Testis (tissue), 3 donors: Measurements from ENCODE around the gene GRIK4. TPM values are rescaled to one million over a fixed set of nuclear protein-coding genes. Genes with fewer than 3 reads are reported as not detected.

Experiments
- DNase-seq: peaks from one replicate; pipeline ENCODE4 v3.0.0-alpha.2; 2019
- H3K27ac ChIP-seq, 2 donors: fragments of 200-600 bp; sonication (generic); one replicate each; pipeline ENCODE4 v1.5.1; 2019
- H3K27me3 ChIP-seq: fragments of 200-600 bp; sonication (generic); one replicate; pipeline ENCODE4 v1.5.1; 2019
- H3K36me3 ChIP-seq: fragments of 200-600 bp; sonication (generic); one replicate; pipeline ENCODE4 v1.5.1; 2017; ENCODE audit warnings: low read depth; ENCODE audit errors: missing control alignments
- H3K4me1 ChIP-seq: fragments of 200-600 bp; sonication (generic); one replicate; pipeline ENCODE4 v1.5.1; 2019
- H3K4me3 ChIP-seq, 2 donors: fragments of 200-600 bp; sonication (generic); one replicate each; pipeline ENCODE4 v1.5.1; 2017 to 2019
- H3K9me3 ChIP-seq: fragments of 200-600 bp; sonication (generic); one replicate; pipeline ENCODE4 v1.5.1; 2017
- POLR2A ChIP-seq: fragments of 450-650 bp; IDR thresholded peaks from one replicate; pipeline ENCODE4 v1.6.1; 2017; ENCODE audit warnings: antibody characterized with exemption, mild to moderate bottlenecking, moderate library complexity
- WGBS, 2 donors: methylation state at CpG; one replicate each; pipeline ENCODE4 v1.1.5; 2018; 5-methylcytosine and 5-hydroxymethylcytosine counted together
- intact Hi-C: fragments of 100-400 bp; cut with DNase I; formaldehyde crosslinking; loops from one replicate; pipeline ENCODE4 v1.15.1; 2023; ENCODE audit warnings: low total_unique reads
- polyA plus RNA-seq: library from polyadenylated mRNA; stranded (reverse); fragments of 350-450 nt; fragmentation: Illumina TruSeq; extraction: RNeasy Lipid Tissue Mini Kit (QIAGEN cat#74804); gene quantifications from one replicate; pipeline ENCODE4 v1.2.3, GENCODE V29; 2014; ENCODE audit warnings: low read depth, low replicate concordance; ENCODE audit not compliant: insufficient read depth
- total RNA-seq, 2 donors: library from RNA; depleted of rRNA; stranded (reverse); fragments of >200 nt; gene quantifications; one replicate each; pipeline ENCODE4 v1.2.3, GENCODE V29; 2016
- TF ChIP-seq, protein P1 (sequence below), 3 experiments: fragments of 450-650 bp in 2 of 3; fragments of 200-600 bp in 1 of 3; sonication (generic) in 1 of 3; IDR thresholded peaks; one replicate each; pipeline ENCODE4 v1.5.1; 2016 to 2019; ENCODE audit warnings: antibody characterized with exemption in 3 of 3, mild to moderate bottlenecking in 2 of 3, moderate library complexity in 1 of 3

GRIK4 gene
- total and polyA plus RNA-seq, 3 donors from 2014 or later = 2.6 to 3.0 (median 2.6) TPM

- H3K36me3 ChIP-seq = no peaks in the 10 kb centered on the region
- WGBS, 2 donors = 75 to 78% methylated on average over 2 of the region's 2 CpGs
- no peaks in the 10 kb centered on the region for H3K4me1 ChIP-seq
- intact Hi-C loops = no loop called here
- H3K27ac ChIP-seq = no peak overlapping the region
- H3K9me3 ChIP-seq = no peaks in the 10 kb centered on the region
- no peak for DNase-seq
- no peak overlapping the region for H3K4me3 ChIP-seq
- TF ChIP-seq POLR2A = no peak
- TF ChIP-seq, protein P1, sequence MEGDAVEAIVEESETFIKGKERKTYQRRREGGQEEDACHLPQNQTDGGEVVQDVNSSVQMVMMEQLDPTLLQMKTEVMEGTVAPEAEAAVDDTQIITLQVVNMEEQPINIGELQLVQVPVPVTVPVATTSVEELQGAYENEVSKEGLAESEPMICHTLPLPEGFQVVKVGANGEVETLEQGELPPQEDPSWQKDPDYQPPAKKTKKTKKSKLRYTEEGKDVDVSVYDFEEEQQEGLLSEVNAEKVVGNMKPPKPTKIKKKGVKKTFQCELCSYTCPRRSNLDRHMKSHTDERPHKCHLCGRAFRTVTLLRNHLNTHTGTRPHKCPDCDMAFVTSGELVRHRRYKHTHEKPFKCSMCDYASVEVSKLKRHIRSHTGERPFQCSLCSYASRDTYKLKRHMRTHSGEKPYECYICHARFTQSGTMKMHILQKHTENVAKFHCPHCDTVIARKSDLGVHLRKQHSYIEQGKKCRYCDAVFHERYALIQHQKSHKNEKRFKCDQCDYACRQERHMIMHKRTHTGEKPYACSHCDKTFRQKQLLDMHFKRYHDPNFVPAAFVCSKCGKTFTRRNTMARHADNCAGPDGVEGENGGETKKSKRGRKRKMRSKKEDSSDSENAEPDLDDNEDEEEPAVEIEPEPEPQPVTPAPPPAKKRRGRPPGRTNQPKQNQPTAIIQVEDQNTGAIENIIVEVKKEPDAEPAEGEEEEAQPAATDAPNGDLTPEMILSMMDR (IDR thresholded peaks at IDR 0.05) = no peak
- H3K27me3 ChIP-seq = no peaks in the 10 kb centered on the region
Measured at GRCh38 chr11:120871924-120872323, 360.4 kb downstream of the GRIK4 start.

DNA sequence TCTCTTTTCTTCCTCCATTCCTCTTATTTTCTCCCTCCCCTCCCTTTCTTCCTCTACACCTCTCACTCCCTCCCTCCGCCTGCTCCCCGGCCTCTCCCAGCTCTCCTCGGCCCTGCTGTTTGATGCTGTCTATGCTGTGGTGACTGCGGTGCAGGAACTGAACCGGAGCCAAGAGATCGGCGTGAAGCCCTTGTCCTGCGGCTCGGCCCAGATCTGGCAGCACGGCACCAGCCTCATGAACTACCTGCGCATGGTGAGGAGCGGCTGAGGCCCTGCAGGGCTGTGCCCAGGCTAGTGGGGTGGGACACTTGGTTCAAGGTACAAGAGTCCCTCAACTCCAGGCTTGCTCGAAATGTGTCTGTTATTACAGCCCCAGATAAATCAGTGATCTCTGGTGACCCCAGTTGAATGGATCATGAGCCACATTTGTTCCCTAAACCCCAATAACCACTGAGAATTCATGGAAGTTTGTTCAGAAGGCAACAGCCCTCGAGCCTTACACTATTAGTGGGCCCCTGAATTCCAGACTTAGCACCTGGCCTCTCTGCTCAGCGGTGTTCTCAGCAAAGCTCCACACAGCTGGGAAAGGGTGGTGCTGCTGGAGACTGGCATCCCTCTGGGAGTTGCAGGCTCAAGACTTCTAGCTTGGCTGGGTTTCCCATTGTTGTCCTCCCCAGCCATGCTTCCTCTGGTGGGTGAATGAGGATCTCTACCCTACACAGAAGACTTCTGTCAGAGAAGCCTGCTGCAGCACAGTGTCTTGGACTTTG is 362.6 kb downstream of the GRIK4 start:
- Histone ChIP-seq H3K27me3 (no peaks in the 10 kb centered on the region), H3K9me3 (no peaks in the 10 kb centered on the region), H3K4me3 (no peak overlapping the region), H3K4me1 (no peaks in the 10 kb centered on the region), H3K36me3 (no peaks in the 10 kb centered on the region), H3K27ac (no peak overlapping the region)
- TF ChIP-seq, protein P1 (IDR thresholded peaks at IDR 0.05) = no peak
- no peak for TF ChIP-seq POLR2A
- DNase-seq = no peak
- intact Hi-C loops = no loop called here
- WGBS, 2 donors = 93 to 96% methylated on average over 14 to 15 of the region's 15 CpGs

DNA sequence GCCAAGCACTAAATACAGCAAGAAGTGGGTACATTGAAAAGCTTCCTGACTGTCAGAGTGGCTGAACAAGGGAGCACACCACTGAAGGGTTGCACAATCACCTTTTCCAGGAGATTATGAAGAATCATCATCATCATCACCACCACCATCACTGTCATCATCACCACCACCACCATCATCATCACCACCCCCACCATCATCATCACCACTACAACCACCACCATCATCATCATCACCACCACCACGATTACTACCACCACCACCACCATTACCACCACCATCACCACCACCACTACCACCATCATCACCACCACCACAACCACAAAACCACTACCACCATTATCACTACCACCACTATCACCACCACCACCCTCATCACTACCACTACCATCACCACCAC is 364.4 kb downstream of the GRIK4 start:
- 89 to 93% methylated on average over 1 of the region's 1 CpG for WGBS, 2 donors
- Histone ChIP-seq H3K27me3 (no peaks in the 10 kb centered on the region), H3K27ac (no peak overlapping the region), H3K4me1 (peaks cover 10% of the 10 kb centered on the region), H3K4me3 (no peak overlapping the region), H3K9me3 (no peaks in the 10 kb centered on the region), H3K36me3 (no peaks in the 10 kb centered on the region)
- intact Hi-C loops = no loop called here
- no peak for DNase-seq
- TF ChIP-seq, protein P1 (IDR thresholded peaks at IDR 0.05) = no peak

GRCh38 chr11:120877746-120878365 is 366.3 kb downstream of the GRIK4 start:
- WGBS, 2 donors = 83 to 86% methylated on average over 5 to 10 of the region's 10 CpGs
- intact Hi-C loops = no loop called here
- Histone ChIP-seq H3K4me3 (no peak overlapping the region), H3K27ac (no peak overlapping the region), H3K27me3 (no peaks in the 10 kb centered on the region), H3K4me1 (peaks cover 20% of the 10 kb centered on the region), H3K36me3 (no peaks in the 10 kb centered on the region), H3K9me3 (no peaks in the 10 kb centered on the region)
- TF ChIP-seq, protein P1 (IDR thresholded peaks at IDR 0.05) = no peak
- TF ChIP-seq POLR2A = no peak
- DNase-seq = no peak
